ENCODE measurements around the gene MAN1A1.

DNA sequence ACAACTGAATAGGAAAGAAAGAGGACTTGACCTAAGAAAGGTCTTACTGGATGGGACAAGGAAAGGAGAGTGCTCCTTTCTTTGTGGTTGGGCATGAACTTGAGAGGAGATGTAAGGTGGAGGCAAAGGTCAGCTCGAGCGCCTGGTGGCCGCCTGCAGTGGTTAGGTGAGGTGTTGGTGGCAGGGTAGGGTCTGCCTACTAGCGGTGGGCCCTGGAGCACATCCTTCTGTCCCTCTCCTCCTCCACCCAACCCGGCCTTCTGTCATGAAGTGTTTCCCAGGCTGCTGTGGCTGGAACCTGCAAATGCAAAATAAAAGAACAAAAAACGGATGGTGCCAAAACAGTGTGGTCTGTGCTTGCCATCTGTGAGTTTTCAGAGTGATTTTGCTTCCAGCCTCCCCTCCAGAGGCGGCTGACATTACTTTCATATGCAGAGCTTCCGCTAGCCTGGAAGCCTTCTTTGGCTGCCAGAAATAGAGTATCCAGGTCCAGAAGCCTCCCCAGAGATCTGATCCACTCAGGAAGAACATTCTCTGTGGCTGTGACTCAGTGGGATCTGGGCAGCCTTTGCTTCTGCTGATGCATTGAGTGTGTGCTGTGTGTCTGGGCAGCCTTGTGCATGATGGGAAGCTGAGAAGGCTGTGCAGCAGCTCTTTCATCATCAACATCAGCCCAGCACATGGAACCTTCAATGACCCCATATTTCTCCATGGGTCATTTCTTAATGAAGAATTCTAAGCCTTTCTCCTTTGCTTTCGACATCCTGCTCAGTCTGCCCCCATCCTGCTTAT, 191.3 kb downstream of the MAN1A1 start:
- TF ChIP-seq, protein P1, sequence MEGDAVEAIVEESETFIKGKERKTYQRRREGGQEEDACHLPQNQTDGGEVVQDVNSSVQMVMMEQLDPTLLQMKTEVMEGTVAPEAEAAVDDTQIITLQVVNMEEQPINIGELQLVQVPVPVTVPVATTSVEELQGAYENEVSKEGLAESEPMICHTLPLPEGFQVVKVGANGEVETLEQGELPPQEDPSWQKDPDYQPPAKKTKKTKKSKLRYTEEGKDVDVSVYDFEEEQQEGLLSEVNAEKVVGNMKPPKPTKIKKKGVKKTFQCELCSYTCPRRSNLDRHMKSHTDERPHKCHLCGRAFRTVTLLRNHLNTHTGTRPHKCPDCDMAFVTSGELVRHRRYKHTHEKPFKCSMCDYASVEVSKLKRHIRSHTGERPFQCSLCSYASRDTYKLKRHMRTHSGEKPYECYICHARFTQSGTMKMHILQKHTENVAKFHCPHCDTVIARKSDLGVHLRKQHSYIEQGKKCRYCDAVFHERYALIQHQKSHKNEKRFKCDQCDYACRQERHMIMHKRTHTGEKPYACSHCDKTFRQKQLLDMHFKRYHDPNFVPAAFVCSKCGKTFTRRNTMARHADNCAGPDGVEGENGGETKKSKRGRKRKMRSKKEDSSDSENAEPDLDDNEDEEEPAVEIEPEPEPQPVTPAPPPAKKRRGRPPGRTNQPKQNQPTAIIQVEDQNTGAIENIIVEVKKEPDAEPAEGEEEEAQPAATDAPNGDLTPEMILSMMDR (IDR thresholded peaks at IDR 0.05): no peak
- TF ChIP-seq POLR2A (IDR thresholded peaks at IDR 0.05): no peak

All from right lobe of liver (tissue), 4 donors.